GM21717 (cell line): ENCODE results near the gene CCDC88C.

ENCODE experiments used
- ATAC-seq: cut with Tn5 transposase; IDR thresholded peaks from one replicate; pipeline ENCODE4 v1.9.1; 2021; ENCODE audit warnings: mild to moderate bottlenecking, moderate library complexity; ENCODE audit not compliant: unreplicated experiment

CCDC88C gene

DNA sequence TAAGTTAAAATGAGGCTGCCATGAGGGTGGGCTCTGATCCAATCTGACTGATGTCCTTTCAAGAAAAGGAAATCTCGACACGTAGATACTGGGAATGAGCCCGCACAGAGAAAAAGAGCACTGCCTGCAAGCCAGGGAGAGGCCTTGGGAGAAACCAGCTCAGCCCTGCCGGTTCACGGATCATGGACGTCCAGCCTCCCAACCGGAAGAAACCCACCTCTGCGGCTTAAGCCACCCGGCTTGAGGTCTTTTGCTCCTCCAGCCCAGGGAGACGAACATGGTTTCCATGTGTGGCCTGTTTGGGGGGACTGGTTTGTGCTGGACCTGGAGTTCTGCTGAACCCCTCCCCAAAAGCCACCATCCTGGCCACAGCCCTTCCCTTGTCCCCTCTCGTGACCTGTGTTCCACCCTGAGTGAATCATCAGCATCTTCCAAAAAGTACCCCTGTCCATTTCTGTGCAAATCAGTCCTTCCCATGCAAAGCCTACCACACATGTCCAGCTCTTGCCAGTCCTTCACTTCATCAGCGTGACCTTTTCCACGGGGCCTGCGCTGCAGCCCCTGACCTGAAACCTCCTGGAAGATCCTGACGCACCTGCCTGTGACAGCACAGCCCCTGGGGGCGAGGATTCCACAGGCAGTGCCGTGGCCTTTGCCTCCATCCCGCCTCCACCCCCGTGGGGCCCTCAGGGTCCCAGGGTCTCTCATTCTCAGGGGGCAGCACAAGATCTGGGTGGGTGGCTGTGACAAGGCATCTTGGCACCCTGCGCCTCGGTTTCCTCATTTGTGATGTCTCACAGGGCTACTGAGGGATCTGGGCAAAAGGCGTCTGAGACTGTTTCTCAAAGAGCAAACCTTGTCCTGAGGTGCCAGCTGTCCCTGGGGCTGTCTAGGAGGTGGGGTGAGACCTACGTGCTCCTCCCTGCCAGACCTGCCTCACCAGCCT is 121.5 kb downstream of the CCDC88C start:
- no peak for ATAC-seq

DNA sequence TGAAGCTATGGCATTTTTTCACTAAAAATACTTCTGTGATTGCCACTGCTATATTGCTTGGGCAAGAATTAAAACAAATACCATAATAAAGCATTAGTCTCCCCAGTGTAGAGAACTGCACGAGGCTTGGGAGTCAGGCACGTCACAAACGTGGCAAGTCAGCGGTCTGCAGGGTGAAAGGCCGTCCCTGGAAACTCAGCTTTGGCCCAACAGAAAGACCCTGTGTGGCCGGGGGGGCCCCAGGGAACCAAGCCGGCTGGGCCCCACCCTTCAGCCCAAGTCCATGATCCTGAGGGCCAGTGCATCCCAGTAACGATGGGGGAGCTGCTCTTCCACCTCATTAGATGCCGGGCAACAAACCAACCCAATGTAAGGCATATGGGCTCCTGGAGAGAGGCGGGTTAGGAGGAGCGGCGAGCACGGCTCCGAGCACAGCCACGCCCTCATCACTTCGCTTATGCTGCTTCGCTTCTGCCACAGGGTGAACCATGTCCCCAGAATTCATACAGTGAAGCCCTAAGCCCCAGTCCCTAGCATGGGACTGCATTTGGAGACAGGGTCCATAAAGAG is 122.3 kb downstream of the CCDC88C start:
- no peak for ATAC-seq

DNA sequence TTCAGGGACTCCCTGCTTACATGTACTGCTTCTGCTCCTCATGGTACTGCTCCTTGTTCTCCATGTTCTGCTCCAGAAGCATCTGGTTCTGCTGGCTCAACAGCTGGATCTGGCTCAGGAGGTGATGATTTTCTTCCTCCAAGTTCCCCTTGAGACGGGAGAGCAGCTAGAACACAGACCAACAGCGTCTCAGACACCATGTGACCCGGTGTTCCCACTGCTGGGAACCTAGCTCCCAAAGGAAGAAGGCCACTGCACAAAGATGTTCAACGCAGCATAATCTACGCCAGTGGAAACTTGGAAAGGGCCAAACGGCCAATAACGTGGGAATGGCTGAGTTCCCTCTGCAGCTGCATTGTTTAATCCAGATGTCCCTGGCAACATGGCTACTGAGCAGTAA is 123.5 kb downstream of the CCDC88C start:
- no peak for ATAC-seq

DNA sequence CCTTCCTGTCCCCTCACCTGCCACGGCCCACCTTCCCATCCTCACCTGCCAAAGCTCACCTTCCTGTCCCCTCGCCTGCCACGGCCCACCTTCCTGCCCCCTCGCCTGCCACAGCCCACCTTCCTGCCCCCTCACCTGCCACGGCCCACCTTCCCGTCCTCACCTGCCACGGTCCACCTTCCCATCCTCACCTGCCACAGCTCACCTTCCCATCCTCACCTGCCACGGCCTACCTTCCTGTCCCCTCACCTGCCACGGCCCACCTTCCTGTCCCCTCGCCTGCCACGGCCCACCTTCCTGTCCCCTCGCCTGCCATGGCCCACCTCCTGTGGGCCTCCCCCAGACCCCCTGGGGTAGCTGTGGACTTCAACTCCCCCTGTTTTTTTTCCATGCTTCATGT is 124.3 kb downstream of the CCDC88C start:
- no peak for ATAC-seq

DNA sequence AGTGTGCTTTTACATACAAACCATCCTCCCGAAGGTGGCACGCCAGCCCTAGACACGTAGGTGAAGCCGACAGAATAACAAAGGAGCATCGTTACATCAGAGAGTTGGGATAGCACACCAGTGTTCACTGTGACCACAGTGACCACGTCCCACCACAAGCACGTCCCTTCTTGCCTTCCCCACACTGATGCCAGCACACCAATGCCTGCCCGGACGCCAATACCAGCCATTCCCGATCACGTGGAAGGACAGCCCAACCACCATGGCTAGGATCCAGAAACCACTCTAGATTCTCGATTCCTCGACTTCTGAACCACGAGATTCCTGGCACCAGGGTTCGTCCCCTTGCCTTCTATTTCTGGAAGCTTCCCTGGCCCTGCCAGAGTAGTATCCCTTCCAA is 125.1 kb downstream of the CCDC88C start:
- no peak for ATAC-seq

DNA sequence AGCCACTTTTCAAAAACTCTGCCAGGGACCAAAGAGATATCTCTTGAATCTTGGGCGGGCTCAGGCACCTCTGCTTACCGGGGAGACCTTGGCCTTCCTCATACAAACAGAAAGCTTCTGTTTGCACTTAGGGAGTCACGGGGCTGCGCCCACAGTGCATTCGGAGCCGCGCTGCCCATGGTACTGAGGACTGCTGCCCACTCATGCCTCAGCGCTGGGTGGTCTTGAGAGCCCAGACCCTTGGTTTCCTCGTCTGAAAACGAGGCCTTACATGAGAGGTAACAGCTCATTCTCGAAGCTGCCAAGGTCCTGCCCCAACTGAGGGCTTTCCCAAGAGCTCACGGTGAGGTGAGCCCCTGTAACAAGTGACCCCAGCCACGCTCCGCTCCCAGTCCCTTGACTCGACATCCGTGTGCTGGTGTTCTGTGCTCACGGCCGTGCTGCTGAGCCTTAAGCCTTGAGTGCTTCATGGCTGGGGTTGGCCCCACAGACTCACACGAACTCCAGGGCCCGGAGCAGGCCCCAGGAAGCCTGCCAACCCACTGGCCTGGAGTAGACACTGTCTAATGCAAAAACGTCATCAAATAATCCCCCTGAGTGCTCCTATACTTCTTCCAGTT is 125.7 kb downstream of the CCDC88C start:
- ATAC-seq: no peak

DNA sequence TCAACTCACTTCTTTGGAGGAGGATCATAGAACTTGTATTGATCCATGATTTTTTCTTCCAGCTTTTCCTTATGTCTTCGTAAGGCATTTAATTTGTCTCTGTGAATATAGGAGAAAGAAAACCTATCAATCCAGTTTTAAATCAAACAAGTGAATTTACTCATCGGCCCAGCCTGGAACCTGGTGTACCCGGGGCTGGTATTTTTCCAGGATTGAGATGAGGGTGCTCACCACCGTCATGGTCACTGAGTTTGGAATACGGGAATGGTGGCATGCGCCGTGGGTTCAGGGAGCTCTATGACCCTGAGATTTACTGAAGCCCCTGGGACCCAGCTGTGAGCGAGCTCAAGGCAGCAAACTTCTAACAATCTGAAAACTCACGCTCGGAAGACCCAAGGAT is 126.6 kb downstream of the CCDC88C start:
- ATAC-seq: no peak

DNA sequence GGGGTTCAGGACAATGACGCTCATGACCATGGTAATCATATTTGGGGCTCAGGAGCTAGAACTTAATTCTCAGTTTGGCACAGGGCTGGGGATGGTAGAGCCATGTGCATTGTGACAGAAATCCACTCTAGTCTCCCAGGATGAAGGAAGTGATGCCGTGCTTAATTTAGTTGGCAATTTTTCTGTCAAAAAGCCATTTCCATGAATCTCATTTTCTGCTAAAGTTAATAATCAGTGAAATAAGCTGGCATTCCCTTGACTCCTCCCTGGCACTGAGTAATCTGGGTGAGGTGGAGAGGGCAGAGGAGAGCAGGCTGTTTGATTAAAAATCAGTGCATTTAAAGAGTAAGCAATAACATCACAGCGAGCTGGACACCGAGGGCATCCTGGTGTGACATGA is 128.2 kb downstream of the CCDC88C start:
- ATAC-seq: no peak

DNA sequence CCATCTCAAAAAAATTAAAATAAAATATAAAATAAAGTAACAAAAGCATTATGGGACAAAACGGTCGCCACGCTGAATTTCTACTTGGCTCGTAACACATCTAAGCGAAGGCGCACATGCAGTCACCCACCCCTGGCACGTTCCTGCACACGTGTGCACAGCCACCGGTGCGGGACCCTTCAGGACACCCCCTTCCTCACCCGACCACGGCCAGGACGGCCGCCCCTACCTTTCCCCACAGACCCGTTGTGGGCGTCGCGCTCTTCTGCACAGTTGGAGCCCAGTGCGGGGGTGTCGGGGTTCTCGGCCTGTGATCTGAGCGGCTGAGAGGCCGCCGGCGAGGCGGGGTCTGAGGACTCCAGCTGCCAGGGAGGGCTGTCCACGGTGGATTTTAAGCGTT is 128.7 kb downstream of the CCDC88C start:
- no peak for ATAC-seq

DNA sequence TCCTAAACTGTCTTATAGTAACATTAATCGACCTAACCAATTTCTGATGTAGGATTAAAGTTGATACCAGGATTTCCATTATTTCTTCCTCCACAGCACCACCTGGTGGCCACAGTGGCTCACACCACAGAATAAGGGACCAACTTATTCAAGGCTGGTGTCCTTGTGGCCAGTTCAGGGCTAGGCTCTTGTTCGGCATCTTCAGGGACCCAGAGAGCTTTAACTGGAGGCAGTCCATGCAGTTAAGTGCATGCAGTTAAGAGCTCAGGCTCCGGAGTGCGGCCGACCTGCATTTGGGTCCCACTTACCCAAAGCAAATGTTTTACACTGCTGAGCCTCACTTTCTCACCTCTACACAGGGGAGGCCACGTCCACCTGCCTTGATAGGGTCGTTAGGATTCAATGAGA is 131.1 kb downstream of the CCDC88C start:
- no peak for ATAC-seq

DNA sequence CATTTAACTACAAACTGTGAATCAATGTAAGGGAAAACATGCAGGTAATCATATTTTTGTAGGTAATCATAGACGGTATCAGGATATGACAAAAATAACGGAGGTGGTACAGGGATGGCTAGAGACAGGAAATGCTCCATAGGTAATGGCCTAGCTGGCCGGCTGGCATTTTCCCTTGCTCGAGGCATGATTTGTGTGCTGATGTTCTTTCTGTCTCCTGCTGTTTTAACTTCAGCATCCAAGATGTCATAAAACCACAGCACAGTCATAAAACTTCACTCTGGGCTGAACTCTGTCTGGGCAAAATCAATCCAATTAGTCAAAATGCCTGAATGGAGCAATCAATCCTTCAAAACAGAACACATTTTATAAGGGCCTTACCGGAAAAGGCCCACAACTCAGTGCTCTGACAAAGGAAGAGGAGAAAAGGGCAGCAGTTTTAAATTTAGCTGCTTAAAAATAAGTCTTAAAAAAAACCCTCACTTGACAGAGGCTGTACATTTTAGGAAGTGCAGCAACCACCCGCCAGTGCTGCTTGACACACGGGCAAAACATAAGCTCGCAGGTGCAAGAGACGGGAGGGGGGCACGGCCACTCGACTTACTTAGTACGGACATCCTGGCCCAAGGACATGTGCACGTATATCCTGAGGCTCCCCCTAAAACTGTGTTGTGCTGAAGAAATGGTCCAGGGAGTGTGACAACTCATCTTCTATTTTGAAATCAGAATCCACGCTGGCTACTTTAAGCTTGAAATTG is 132.7 kb downstream of the CCDC88C start:
- no peak for ATAC-seq

DNA sequence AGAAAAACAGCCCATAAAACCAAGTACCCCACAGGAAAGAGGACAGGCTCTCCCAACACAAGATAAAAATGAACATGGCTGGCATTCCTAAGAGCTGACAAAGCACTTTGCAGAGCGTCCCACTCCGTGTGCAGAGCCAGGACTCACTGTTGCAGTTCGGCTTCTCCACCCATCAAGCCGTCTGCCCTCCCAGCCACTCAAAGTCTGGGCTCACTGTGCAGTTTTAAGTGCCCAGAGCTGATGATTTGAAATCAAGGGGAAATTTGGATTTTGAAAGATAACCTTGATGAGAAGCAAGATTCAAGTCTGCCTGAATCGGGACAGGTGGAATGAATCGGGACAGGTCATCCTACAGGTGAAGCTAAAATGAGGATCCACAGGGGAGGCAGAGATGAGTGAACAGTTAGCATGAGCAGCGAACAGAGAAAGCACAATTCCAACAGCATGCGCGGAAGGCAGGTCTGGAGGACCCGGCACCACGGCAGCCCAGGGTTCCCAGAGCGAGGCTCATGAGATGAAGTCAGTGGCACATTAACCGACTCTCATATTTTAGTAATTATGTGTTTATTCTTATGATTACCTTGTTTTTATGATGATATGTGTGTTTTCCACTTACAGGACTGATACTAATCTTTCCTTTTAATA is 133.4 kb downstream of the CCDC88C start:
- no peak for ATAC-seq

DNA sequence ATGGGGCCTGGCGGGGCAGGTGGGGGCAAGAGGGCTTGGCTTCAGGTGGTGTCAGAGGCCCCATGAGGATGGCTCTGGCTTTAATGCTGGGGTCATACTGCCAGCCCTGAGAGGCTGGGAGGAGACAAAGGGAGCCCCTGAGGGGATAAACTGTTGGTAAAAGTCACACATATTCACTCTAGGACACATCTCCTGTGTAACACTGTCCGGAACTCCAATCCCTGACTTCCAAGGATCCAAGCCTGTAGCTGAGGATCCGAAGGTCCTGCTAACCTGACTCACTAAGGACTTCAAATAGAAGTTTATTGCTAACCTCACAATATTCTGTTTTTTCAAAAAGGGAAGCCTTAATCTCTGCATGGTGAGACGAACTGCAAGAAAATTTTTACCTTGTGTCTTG is 134.0 kb downstream of the CCDC88C start:
- ATAC-seq: no peak

DNA sequence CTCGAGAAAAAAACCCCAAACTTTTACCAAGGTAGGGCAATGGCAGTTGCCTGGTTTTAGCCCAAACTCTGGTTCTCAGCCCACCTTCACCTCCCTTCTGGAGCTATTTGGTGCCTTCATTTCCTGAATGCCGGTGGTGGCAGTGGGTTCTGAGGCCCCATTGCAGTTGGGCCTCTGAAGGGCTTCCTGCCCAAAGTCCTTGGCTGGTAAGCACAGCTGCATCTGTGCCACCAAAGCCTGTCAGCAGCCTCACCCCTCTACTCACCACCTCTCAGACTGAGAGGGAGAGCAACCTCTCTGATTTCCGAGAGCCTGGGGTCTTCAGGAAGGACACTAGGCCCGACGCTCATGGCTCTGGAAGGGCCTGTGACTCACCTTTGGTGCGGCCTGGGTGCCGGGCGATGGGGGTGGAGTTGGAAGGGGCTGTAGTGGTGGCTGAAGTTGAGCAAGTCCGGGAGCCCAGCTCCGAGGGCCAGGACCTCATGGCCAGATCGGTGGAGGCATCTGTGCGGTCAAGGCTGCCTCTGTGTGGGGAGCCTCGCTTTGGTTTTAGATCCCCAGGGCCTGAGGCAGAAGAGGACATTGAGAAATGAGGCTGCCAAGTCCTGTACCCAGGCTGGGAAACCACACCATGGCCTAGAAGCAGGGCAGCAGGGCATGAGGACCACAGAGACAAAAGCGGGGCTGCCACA is 134.5 kb downstream of the CCDC88C start:
- ATAC-seq: no peak

DNA sequence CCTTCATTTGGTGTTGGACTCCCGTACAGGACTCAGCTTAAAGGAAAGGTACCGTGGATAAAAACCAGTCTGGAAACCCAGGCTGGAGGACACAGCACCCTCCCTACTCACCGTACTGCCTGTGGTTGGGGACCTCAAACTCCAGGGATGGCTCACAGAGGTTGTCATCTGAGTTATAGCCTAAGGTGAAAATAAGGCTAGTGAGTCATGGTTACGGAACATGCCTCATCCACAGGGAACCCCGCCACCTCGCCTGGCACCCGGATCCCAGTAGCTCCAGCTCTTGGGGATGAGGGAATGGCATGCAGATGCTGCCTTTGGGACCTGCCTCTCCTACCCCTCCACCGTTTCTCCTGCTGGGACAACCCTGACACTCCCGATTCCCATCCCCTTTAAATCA is 136.3 kb downstream of the CCDC88C start:
- no peak for ATAC-seq

DNA sequence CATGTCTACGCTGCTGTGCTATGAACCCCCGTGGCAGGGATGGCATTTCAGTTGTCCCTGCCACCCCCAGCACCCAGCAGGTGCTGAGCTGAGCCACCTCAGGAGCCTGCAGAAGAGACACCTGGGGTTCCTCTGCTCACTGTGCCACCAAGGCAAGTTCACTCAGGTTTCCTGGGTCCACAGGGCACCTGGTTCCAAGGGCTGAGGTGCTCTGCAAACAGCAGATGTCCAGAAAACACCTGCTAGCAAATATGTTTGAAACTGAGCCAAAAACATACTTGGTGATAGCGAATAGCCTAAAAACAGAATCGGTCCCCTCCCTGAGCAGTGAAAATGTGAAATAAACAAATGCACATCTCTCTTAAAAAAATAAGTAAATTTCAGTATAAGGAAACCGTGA is 137.5 kb downstream of the CCDC88C start:
- ATAC-seq: no peak

DNA sequence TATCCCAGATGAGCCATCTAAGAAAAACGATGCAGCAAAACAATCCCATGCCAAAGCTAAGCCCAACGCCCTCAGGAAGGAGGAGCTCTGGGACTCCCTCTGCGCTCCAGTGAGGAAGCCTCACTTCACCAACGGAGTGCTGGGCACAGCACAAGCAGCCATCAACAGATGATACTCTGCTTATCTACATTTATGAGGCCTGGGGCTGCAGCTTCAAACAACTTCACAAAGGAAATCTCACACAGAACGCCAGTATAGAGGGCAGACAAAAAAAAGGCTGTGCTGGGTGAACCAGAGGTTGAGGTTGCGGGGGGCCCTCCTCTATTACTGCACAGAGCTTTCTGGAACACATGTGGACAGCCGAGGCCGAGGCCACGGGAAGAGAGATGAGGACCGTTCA is 138.3 kb downstream of the CCDC88C start:
- no peak for ATAC-seq

DNA sequence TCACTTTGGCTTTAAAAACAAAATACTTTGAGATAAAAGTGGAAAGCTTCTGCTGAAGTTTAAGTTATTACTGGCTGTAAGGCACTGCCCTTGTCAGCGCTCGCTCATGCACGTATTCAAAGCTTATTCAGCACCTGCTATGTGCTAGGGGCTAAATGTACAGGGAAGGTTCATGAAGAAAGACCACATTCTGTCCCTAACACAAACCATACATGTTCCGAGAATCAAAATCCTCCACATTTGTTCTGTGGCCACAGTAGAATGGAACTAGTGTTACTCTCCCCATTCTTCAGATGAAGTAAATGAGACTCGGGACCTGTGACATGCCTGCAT is 139.3 kb downstream of the CCDC88C start:
- no peak for ATAC-seq

DNA sequence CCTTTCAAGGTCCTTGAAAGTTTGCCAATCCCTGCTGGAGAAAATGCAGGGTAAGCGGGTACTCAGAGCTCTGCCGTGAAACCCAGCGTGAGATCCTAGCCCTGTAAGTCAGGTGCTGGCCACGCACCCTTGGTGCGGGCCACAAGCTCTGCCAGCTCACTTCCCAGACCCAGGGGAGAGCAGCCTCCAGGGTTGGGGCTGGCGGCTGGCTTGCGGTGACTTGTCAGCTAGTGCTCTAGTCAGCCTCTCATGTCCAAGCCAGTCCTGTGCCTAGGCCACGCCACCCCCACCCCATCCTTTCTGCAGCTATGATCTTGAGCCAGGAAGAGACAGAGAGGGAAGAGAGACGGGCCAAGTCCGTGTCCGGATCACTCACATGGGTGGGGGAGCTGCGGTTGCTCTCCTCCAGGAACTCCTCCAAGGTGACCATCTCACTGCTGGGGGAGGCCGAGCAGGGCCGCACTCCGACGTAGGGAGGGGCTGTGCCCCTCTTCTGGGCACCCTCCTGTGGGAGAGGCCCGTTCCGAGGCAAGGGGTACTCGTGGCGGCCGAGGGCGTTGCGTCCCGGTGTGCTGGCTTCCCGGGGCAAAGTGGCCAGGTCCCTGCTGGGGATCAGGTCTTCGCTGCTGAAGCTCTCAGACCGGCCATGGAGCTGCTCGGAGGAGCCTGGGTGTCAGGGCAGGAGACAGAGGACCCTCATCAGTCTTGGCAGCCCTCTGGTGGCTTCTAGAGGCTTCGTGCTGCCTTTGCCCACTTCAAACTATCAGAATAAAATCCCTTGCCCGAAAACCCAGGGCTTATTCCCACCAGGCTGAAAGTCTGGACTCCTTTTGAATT is 139.9 kb downstream of the CCDC88C start:
- ATAC-seq: no peak

DNA sequence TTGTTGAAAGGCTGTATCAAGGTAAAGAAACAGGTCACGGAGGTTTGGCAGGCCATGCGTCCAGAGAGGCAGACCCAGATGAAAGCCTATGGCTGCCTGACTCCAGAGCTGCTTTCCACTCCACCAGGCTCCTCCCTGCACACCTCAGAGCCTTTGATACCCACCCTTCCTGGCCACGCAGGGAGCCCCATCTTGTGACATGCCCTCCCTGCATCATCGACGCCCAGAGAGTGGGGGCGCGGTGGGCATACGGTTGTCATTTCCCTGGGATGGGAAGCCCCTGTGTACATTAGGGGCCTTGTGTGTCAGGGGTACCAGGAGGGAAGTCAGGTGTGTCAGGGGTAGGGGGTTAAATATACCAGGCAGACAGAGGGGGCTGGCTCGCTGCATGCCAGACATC is 142.8 kb downstream of the CCDC88C start:
- no peak for ATAC-seq
